GM12864 (cell line): Measurements from ENCODE around the gene ECE2.

ENCODE experiments used
- DNase-seq: peaks from one replicate; pipeline ENCODE4 v3.0.0-alpha.2; 2011; ENCODE audit warnings: low read depth
- H3K4me3 ChIP-seq: 2 replicates; pipeline ENCODE4 v1.5.1; 2011; ENCODE audit warnings: mild to moderate bottlenecking, low read depth, low read length, control low read depth
- TF ChIP-seq, protein P1 (sequence below): IDR thresholded peaks from 2 replicates; pipeline ENCODE4 v1.5.1; 2011; ENCODE audit warnings: low read depth, mild to moderate bottlenecking, moderate library complexity, low read length, control low read depth, inconsistent platforms; ENCODE audit errors: missing control alignments

The ECE2 gene

GRCh38 chr3:184291738-184292445, 16.1 kb downstream of the ECE2 start:
- TF ChIP-seq, protein P1, sequence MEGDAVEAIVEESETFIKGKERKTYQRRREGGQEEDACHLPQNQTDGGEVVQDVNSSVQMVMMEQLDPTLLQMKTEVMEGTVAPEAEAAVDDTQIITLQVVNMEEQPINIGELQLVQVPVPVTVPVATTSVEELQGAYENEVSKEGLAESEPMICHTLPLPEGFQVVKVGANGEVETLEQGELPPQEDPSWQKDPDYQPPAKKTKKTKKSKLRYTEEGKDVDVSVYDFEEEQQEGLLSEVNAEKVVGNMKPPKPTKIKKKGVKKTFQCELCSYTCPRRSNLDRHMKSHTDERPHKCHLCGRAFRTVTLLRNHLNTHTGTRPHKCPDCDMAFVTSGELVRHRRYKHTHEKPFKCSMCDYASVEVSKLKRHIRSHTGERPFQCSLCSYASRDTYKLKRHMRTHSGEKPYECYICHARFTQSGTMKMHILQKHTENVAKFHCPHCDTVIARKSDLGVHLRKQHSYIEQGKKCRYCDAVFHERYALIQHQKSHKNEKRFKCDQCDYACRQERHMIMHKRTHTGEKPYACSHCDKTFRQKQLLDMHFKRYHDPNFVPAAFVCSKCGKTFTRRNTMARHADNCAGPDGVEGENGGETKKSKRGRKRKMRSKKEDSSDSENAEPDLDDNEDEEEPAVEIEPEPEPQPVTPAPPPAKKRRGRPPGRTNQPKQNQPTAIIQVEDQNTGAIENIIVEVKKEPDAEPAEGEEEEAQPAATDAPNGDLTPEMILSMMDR, result no peak
- no peak overlapping the region for H3K4me3 ChIP-seq
- no peak for DNase-seq

DNA sequence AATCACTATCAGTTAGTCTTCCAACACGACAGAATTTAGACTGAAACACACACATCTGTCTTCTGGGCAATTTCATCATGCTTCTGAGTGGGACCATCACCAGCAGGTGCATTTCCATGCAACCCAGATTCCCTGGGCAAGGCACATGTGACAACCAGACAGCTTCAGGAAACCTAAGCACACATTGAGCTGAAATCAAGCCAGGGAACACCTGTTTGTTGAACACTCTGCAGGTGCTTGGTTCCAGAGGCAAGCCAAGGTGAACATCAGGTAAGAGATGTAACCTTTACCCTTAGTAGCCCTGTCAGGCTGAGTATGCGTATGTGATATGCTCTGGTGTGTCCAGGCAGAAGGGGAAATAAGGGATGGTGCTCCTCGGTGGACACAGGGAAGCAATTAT, 19.9 kb downstream of the ECE2 start:
- TF ChIP-seq, protein P1, result no peak
- no peak overlapping the region for H3K4me3 ChIP-seq
- no peak for DNase-seq

DNA sequence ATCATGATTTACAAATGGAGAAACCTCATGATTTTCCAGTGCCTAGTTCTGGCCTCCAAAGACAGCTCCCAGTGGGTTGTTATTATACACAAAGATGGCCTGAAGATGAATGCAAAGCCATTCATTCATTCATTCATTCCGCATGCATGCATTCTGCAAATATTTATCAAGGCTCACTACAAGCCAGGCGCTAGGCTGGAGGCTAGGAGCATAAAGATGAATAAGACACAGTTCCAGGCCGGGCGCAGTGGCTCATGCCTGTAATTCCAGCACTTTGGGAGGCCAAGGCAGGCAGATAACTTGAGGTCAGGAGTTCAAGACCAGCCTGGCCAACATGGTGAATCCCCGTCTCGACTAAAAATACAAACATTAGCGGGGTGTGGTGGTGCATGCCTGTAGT, 20.8 kb downstream of the ECE2 start:
- H3K4me3 ChIP-seq, result no peak overlapping the region
- DNase-seq, result no peak
- TF ChIP-seq, protein P1, result no peak

DNA sequence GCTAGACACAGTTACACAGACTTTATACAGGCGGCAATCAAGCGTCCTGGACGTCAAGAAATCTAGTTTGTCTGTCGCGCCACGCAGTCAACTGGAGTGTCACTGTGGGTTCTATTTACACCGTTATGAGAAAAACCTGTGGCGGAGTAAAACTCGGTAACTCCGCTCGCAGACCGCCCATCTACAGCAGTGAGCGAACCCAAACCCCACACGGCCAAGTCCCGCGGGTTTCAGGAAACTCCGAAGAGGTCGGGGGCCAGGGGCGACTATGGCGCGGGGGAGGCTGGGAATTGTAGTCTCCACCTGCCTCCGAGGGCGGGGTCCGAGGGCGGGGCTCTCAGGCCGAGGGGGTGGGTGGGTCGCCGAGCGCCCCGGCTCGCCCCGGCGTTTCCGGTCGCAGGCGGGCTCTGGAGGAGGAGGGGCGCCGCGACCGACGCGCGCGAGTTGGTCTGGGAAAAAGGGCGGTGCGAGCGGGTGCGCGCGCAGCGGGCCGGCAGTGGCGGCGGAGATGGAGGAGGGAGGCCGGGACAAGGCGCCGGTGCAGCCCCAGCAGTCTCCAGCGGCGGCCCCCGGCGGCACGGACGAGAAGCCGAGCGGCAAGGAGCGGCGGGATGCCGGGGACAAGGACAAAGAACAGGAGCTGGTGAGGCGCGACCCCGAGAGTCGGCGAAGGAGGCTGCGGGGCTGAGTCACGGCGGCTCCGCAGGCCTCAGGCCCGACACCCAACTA, 23.1 kb downstream of the ECE2 start, which contains the start of gene PSMD2:
Gene PSMD2 (plus strand): TSS at position 483 of the 729 bp plus-strand sequence. CDS start 26 bp downstream, at position 509.
- TF ChIP-seq, protein P1, result no peak
- peak; percentile 86 for DNase-seq
- peak within 1 kb of the TSS; percentile 89 for H3K4me3 ChIP-seq

- DNase-seq, result no peak
- TF ChIP-seq, protein P1, result no peak
- peak overlapping the region; percentile 89 for H3K4me3 ChIP-seq
Observed at GRCh38 chr3:184299488-184300377, 23.9 kb downstream of the ECE2 start.

DNA sequence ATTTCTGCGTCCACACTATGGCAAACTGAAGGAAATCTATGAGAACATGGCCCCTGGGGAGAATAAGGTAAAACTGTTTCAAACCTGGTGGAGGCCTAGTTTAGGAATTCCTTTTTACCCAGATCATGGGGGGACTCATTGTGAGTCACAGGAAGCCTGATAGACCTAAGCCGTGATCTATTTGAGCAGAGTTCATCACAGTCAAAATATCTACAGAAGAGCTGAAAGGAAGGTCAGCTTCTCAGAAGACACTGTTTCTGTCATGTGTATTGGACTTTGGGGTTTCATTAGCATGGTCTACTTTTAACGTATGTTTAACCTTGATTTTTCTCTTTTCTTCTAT, 24.5 kb downstream of the ECE2 start:
- H3K4me3 ChIP-seq, result peak overlapping the region; percentile 89
- TF ChIP-seq, protein P1, result no peak
- no peak for DNase-seq
